Measurements from ENCODE around the gene TMEFF2.

TMEFF2 gene

GRCh38 chr2:191983186-191983585, 211.5 kb downstream of the TMEFF2 start:
- no peaks in the 10 kb centered on the region for H3K36me3 ChIP-seq (ENCODE audit: control insufficient read depth in 2 of 2, insufficient read depth in 1 of 2, low read length in 2 of 2)
- TF ChIP-seq ZNF777 (tag by site-specific recombination; IDR thresholded peaks at IDR 0.05; ENCODE audit: borderline replicate concordance) (no peak), BCL11B (tag by site-specific recombination; IDR thresholded peaks at IDR 0.05; ENCODE audit: low read depth) (no peak), ZNF302 (tag by site-specific recombination; IDR thresholded peaks at IDR 0.05; ENCODE audit: low read depth) (no peak), ZNF837 (tag by site-specific recombination; IDR thresholded peaks at IDR 0.05) (no peak), ZNF324 (tag by site-specific recombination; IDR thresholded peaks at IDR 0.05) (no peak), SCRT1 (tag by site-specific recombination; IDR thresholded peaks at IDR 0.05; ENCODE audit: borderline replicate concordance) (no peak), ZNF350 (tag by site-specific recombination; IDR thresholded peaks at IDR 0.05) (no peak), ZNF600 (tag by site-specific recombination; IDR thresholded peaks at IDR 0.05) (no peak)
- H3K27ac ChIP-seq (ENCODE audit: extremely low read depth, low read depth, low read length): no peak overlapping the region
- H3K4me3 ChIP-seq (ENCODE audit: low read depth, low read length): no peak overlapping the region
- CTCF ChIA-PET: no interaction called here
- no peaks in the 10 kb centered on the region for H3K9me3 ChIP-seq (ENCODE audit: control insufficient read depth, insufficient read depth, low read depth, low read length)
- H3K4me1 ChIP-seq (ENCODE audit: control insufficient read depth, insufficient read depth, low read length): no peaks in the 10 kb centered on the region
- POLR2A ChIA-PET: no interaction called here

DNA sequence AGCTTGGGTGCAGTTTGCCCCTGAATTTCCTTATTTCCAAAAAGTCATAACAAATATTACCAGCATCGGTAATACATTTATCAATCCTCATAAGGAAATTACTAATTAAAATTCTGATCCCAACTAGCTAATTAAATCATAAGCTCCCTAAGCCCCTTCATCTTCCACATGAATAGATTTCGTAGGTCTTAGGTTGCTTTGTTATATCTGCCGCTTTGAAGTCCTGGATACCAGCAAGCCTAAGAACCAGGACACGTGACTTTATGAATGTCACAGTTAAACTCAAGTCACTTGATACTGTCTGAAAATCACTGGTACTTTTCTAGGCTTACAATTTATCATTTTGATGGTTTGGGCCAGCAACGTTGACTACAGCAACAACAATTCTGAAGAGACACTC, 213.0 kb downstream of the TMEFF2 start:
- TF ChIP-seq ZNF221 (tag by site-specific recombination; IDR thresholded peaks at IDR 0.05; ENCODE audit: borderline replicate concordance): no peak
- no peak for TF ChIP-seq ZNF223 (tag by site-specific recombination; IDR thresholded peaks at IDR 0.05)
- no peak for TF ChIP-seq ZNF426 (tag by site-specific recombination; IDR thresholded peaks at IDR 0.05)
- no peak for TF ChIP-seq ZNF596 (tag by site-specific recombination; IDR thresholded peaks at IDR 0.05)
- TF ChIP-seq AEBP2 (tag by site-specific recombination; IDR thresholded peaks at IDR 0.05; ENCODE audit: borderline replicate concordance): no peak
- no peak for TF ChIP-seq ZNF248 (tag by site-specific recombination; IDR thresholded peaks at IDR 0.05)
- no peak for TF ChIP-seq REPIN1 (tag by site-specific recombination; IDR thresholded peaks at IDR 0.05; ENCODE audit: low read depth)
- TF ChIP-seq ZNF350 (tag by site-specific recombination; IDR thresholded peaks at IDR 0.05): no peak
- TF ChIP-seq ZNF10 (tag by site-specific recombination; IDR thresholded peaks at IDR 0.05): no peak
- no peak for TF ChIP-seq ZNF16 (tag by site-specific recombination; IDR thresholded peaks at IDR 0.05; ENCODE audit: low read depth)
- TF ChIP-seq ZSCAN5A (tag by site-specific recombination; IDR thresholded peaks at IDR 0.05): no peak
- no peak for TF ChIP-seq ZNF2 (tag by site-specific recombination; IDR thresholded peaks at IDR 0.05)
- TF ChIP-seq ZNF214 (tag by site-specific recombination; IDR thresholded peaks at IDR 0.05; ENCODE audit: borderline replicate concordance): no peak
- TF ChIP-seq HOXC10 (CRISPR knock-in tag; IDR thresholded peaks at IDR 0.05): no peak
- no peak for TF ChIP-seq GLIS2 (tag by site-specific recombination; IDR thresholded peaks at IDR 0.05)
- TF ChIP-seq, protein P1, sequence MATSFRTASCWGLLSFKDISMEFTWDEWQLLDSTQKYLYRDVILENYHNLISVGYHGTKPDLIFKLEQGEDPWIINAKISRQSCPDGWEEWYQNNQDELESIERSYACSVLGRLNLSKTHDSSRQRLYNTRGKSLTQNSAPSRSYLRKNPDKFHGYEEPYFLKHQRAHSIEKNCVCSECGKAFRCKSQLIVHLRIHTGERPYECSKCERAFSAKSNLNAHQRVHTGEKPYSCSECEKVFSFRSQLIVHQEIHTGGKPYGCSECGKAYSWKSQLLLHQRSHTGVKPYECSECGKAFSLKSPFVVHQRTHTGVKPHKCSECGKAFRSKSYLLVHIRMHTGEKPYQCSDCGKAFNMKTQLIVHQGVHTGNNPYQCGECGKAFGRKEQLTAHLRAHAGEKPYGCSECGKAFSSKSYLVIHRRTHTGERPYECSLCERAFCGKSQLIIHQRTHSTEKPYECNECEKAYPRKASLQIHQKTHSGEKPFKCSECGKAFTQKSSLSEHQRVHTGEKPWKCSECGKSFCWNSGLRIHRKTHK (tag by site-specific recombination; IDR thresholded peaks at IDR 0.05): no peak
- no peak for TF ChIP-seq ZBTB8A (tag by site-specific recombination; IDR thresholded peaks at IDR 0.05)
- TF ChIP-seq ZNF629 (tag by site-specific recombination; IDR thresholded peaks at IDR 0.05): no peak
- Histone ChIP-seq H3K9me3 (ENCODE audit: control insufficient read depth, insufficient read depth, low read depth, low read length) (no peaks in the 10 kb centered on the region), H3K36me3 (ENCODE audit: control insufficient read depth in 2 of 2, insufficient read depth in 1 of 2, low read length in 2 of 2) (no peaks in the 10 kb centered on the region), H3K4me1 (ENCODE audit: control insufficient read depth, insufficient read depth, low read length) (no peaks in the 10 kb centered on the region), H3K27ac (ENCODE audit: extremely low read depth, low read depth, low read length) (no peak overlapping the region), H3K4me3 (ENCODE audit: low read depth, low read length) (no peak overlapping the region)
- POLR2A ChIA-PET: no interaction called here
- CTCF ChIA-PET: no interaction called here

All from HEK293 (cell line).